SK-N-SH (cell line): ENCODE measurements around the gene B3GNT7.

ENCODE experiments used
- CTCF ChIP-seq: fragments of 200-600 bp; sonication (generic); IDR thresholded peaks from 2 replicates; pipeline ENCODE4 v1.6.1; 2017; ENCODE audit warnings: antibody characterized with exemption, mild to moderate bottlenecking, moderate library complexity
- NFIC ChIP-seq: IDR thresholded peaks from 2 replicates; pipeline ENCODE4 v1.4.0; 2012; ENCODE audit warnings: borderline replicate concordance

- no peak for TF ChIP-seq NFIC
- no peak for TF ChIP-seq CTCF
Measured at GRCh38 chr2:231399853-231400680, 4.6 kb downstream of the B3GNT7 start.
